HepG2 (cell line): Measurements from ENCODE around the gene CLEC14A. TPM values are rescaled to one million over a fixed set of nuclear protein-coding genes. Genes with fewer than 3 reads are reported as not detected.

Source experiments
- BORCS8-MEF2B ChIP-seq: sonication (generic); formaldehyde crosslinking; IDR thresholded peaks from 2 replicates; pipeline ENCODE4 v1.8.0; 2022; ENCODE audit warnings: mild to moderate bottlenecking, missing genetic modification reagents
- CHD4 ChIP-seq: fragments of 200-600 bp; sonication (generic); IDR thresholded peaks from 2 replicates; pipeline ENCODE4 v1.7.0; 2017; ENCODE audit warnings: mild to moderate bottlenecking, low read length, borderline replicate concordance
- JUND ChIP-seq: sonication (generic); formaldehyde crosslinking; IDR thresholded peaks from 2 replicates; pipeline ENCODE4 v1.8.0; 2022; ENCODE audit warnings: mild to moderate bottlenecking, missing genetic modification reagents
- MED13 ChIP-seq: sonication (generic); formaldehyde crosslinking; IDR thresholded peaks from 2 replicates; pipeline ENCODE4 v1.5.0; 2020; ENCODE audit warnings: missing genetic modification reagents
- NFE2L1 ChIP-seq: sonication (generic); formaldehyde crosslinking; IDR thresholded peaks from 2 replicates; pipeline ENCODE4 v1.4.0; 2020; ENCODE audit warnings: missing genetic modification reagents, mild to moderate bottlenecking, borderline replicate concordance
- POGK ChIP-seq: sonication (generic); formaldehyde crosslinking; conservative IDR thresholded peaks from 2 replicates; pipeline ENCODE4 v1.8.0; 2022; ENCODE audit warnings: mild to moderate bottlenecking, moderate library complexity, missing genetic modification reagents
- SKI ChIP-seq: fragments of 450-650 bp; IDR thresholded peaks from one replicate; pipeline ENCODE4 v1.6.1; 2018; ENCODE audit warnings: mild to moderate bottlenecking; ENCODE audit not compliant: partially characterized antibody
- SPEN ChIP-seq: sonication (generic); formaldehyde crosslinking; IDR thresholded peaks from 2 replicates; pipeline ENCODE4 v1.5.1; 2020; ENCODE audit warnings: low read depth, mild to moderate bottlenecking, missing genetic modification reagents
- TOPORS ChIP-seq: sonication (generic); formaldehyde crosslinking; IDR thresholded peaks from 2 replicates; pipeline ENCODE4 v1.8.0; 2023; ENCODE audit warnings: mild to moderate bottlenecking, missing genetic modification reagents
- TRIM24 ChIP-seq: sonication (generic); formaldehyde crosslinking; IDR thresholded peaks from 2 replicates; pipeline ENCODE4 v1.8.0; 2022; ENCODE audit warnings: mild to moderate bottlenecking, missing genetic modification reagents
- U2AF1 ChIP-seq: fragments of 200-400 bp; formaldehyde crosslinking; optimal IDR thresholded peaks from 2 replicates; pipeline ENCODE3; 2017; ENCODE audit warnings: mild to moderate bottlenecking, low read depth, low read length
- ZBTB44 ChIP-seq: sonication (generic); formaldehyde crosslinking; IDR thresholded peaks from 2 replicates; pipeline ENCODE4 v1.4.0; 2020; ENCODE audit warnings: missing genetic modification reagents
- ZBTB8A ChIP-seq: sonication (generic); formaldehyde crosslinking; IDR thresholded peaks from 2 replicates; pipeline ENCODE4 v1.4.0; 2020; ENCODE audit warnings: mild to moderate bottlenecking, low read depth, missing genetic modification reagents, borderline replicate concordance
- ZEB1 ChIP-seq: IDR thresholded peaks from 2 replicates; pipeline ENCODE4 v1.6.1; 2012; ENCODE audit warnings: mild to moderate bottlenecking, low read depth, inconsistent platforms; ENCODE audit not compliant: insufficient replicate concordance
- ZKSCAN8 ChIP-seq: IDR thresholded peaks from 2 replicates; pipeline ENCODE4 v1.6.1; 2016; ENCODE audit warnings: borderline replicate concordance, missing genetic modification reagents, missing compliant biosample characterization
- ZNF547 ChIP-seq: sonication (generic); formaldehyde crosslinking; IDR thresholded peaks from 2 replicates; pipeline ENCODE4 v1.5.1; 2020; ENCODE audit warnings: mild to moderate bottlenecking, missing genetic modification reagents
- ZNF550 ChIP-seq: sonication (generic); formaldehyde crosslinking; IDR thresholded peaks from 2 replicates; pipeline ENCODE4 v1.4.0; 2020; ENCODE audit warnings: mild to moderate bottlenecking, missing genetic modification reagents, borderline replicate concordance
- ZNF552 ChIP-seq: sonication (generic); formaldehyde crosslinking; IDR thresholded peaks from 2 replicates; pipeline ENCODE4 v1.9.0; 2022; ENCODE audit warnings: missing genetic modification reagents, mild to moderate bottlenecking, borderline replicate concordance
- ZNF569 ChIP-seq: sonication (generic); formaldehyde crosslinking; IDR thresholded peaks from 2 replicates; pipeline ENCODE4 v1.5.0; 2020; ENCODE audit warnings: mild to moderate bottlenecking, missing genetic modification reagents, moderate library complexity, borderline replicate concordance
- ZNF772 ChIP-seq: sonication (generic); formaldehyde crosslinking; IDR thresholded peaks from 2 replicates; pipeline ENCODE4 v1.5.0; 2020; ENCODE audit warnings: mild to moderate bottlenecking, missing genetic modification reagents
- ZNF883 ChIP-seq: sonication (generic); formaldehyde crosslinking; IDR thresholded peaks from 2 replicates; pipeline ENCODE4 v1.5.1; 2020; ENCODE audit warnings: mild to moderate bottlenecking, missing genetic modification reagents; ENCODE audit errors: not compliant biosample characterization
- ZNF891 ChIP-seq: sonication (generic); formaldehyde crosslinking; IDR thresholded peaks from 2 replicates; pipeline ENCODE4 v1.5.0; 2020; ENCODE audit warnings: mild to moderate bottlenecking, missing genetic modification reagents
- polyA plus RNA-seq, 8 experiments: library from polyadenylated mRNA; depleted of rRNA in 3 of 8; stranded (reverse) in 7 of 8; unstranded in 1 of 8; fragments of >200 nt; fragmentation: Illumina TruSeq in 4 of 8; extraction: Trizol in 4 of 8; gene quantifications; 2 replicates each; pipeline versions ENCODE4 v1.2.1 to v1.2.3, GENCODE V29; 2011 to 2016; ENCODE audit warnings: low read depth in 4 of 8, missing spikeins in 1 of 8, mixed read lengths in 1 of 8; ENCODE audit not compliant: insufficient read depth in 1 of 8
- total RNA-seq, 5 experiments: library from RNA; depleted of rRNA; stranded (reverse); fragments of >200 nt; fragmentation: Illumina TruSeq; extraction: Trizol; gene quantifications; 2 replicates each; pipeline ENCODE4 v1.2.3, GENCODE V29; 2016; ENCODE audit warnings: low read depth in 1 of 5

Gene CLEC14A
- total and polyA plus RNA-seq, 2 of the 13 experiments (the other 11 are each of a cell fraction or from before 2014, with no cell fraction given) = not detected

GRCh38 chr14:38207736-38208617, 47.9 kb downstream of the CLEC14A start, which contains the start of gene SSTR1 (continued):
- TF ChIP-seq U2AF1 (peak; percentile 63), ZNF891 (CRISPR knock-in tag) (peak; percentile 68; the same call in 1 of the 2 replicates), ZNF772 (CRISPR knock-in tag) (peak; percentile 62; the same call in 1 of the 2 replicates), ZNF547 (CRISPR knock-in tag) (0 out of 2 replicates have a peak, but pooled peaks have one; percentile 16), ZNF550 (CRISPR knock-in tag) (no peak), SPEN (no peak), TOPORS (CRISPR knock-in tag) (no peak), TRIM24 (CRISPR knock-in tag) (no peak), ZBTB8A (CRISPR knock-in tag) (no peak), ZEB1 (no peak), POGK (CRISPR knock-in tag) (0 out of 2 replicates have a peak, but pooled peaks have one; percentile 22), CHD4 (no peak), ZKSCAN8 (no peak), SKI (no peak), BORCS8-MEF2B (CRISPR knock-in tag) (peak; percentile 32; the same call in 1 of the 2 replicates), MED13 (CRISPR knock-in tag) (no peak), ZNF883 (CRISPR knock-in tag) (peak; percentile 20), ZBTB44 (CRISPR knock-in tag) (no peak), NFE2L1 (CRISPR knock-in tag) (no peak), ZNF569 (CRISPR knock-in tag) (no peak), JUND (CRISPR knock-in tag) (0 out of 2 replicates have a peak, but pooled peaks have one; percentile 44), ZNF552 (CRISPR knock-in tag) (no peak; the same call in 1 of the 2 replicates)
